Esophagus squamous epithelium (tissue), 5 donors: ENCODE results near the gene MUSK. TPM values are rescaled to one million over a fixed set of nuclear protein-coding genes. Genes with fewer than 3 reads are reported as not detected.

Experiments
- DNase-seq: peaks from one replicate; lab custom pipeline; 2025; lab: John Stamatoyannopoulos, UW
- H3K27ac ChIP-seq, 4 donors: fragments of 200-600 bp; sonication (generic); one replicate each; pipeline ENCODE4 v1.5.1; 2016 to 2019; ENCODE audit warnings: mild to moderate bottlenecking in 1 of 4
- H3K27me3 ChIP-seq, 4 donors: fragments of 200-600 bp; sonication (generic); 1 replicate in 3 of 4; 2 replicates in 1 of 4; pipeline versions ENCODE4 v1.5.1 to v1.6.0; 2017 to 2021; ENCODE audit warnings: antibody characterized with exemption in 1 of 4
- H3K36me3 ChIP-seq, 3 donors: fragments of 200-600 bp; sonication (generic); one replicate each; pipeline ENCODE4 v1.5.1; 2016 to 2019
- H3K4me1 ChIP-seq, 3 donors: fragments of 200-600 bp; sonication (generic); one replicate each; pipeline ENCODE4 v1.5.1; 2017 to 2019
- H3K4me3 ChIP-seq, 4 donors: fragments of 200-600 bp; sonication (generic); 1 replicate in 3 of 4; 2 replicates in 1 of 4; pipeline ENCODE4 v1.5.1; 2016 to 2019; ENCODE audit warnings: mild to moderate bottlenecking in 2 of 4, moderate library complexity in 1 of 4
- H3K9me3 ChIP-seq, 3 donors: fragments of 200-600 bp; sonication (generic); one replicate each; pipeline ENCODE4 v1.5.1; 2016 to 2019
- POLR2A ChIP-seq, 4 donors: fragments of 450-650 bp; IDR thresholded peaks; one replicate each; pipeline ENCODE4 v1.6.1; 2017; ENCODE audit warnings: antibody characterized with exemption in 4 of 4, mild to moderate bottlenecking in 4 of 4, moderate library complexity in 3 of 4
- WGBS, 2 donors: methylation state at CpG; one replicate each; pipeline ENCODE4 v1.1.5; 2018; 5-methylcytosine and 5-hydroxymethylcytosine counted together
- intact Hi-C: fragments of 100-400 bp; cut with DNase I; formaldehyde crosslinking; loops from one replicate; pipeline ENCODE4 v1.15.0; 2022
- total RNA-seq, 4 donors: library from RNA; depleted of rRNA; stranded (reverse); fragments of >200 nt; gene quantifications; one replicate each; pipeline ENCODE4 v1.1.0, GENCODE V29; 2016
- TF ChIP-seq, protein P1 (sequence below), 6 experiments: fragments of 450-650 bp in 4 of 6; fragments of 200-600 bp in 2 of 6; sonication (generic) in 2 of 6; IDR thresholded peaks; one replicate each; pipeline ENCODE4 v1.5.1; 2016 to 2019; ENCODE audit warnings: antibody characterized with exemption in 6 of 6, mild to moderate bottlenecking in 4 of 6, moderate library complexity in 4 of 6
- donor health status: DM: yes; HTN: yes; CAD: no.

MUSK gene
- total RNA-seq, 4 donors from 2014 or later = 0.15 to 10.1 (median 1.5) TPM

DNA sequence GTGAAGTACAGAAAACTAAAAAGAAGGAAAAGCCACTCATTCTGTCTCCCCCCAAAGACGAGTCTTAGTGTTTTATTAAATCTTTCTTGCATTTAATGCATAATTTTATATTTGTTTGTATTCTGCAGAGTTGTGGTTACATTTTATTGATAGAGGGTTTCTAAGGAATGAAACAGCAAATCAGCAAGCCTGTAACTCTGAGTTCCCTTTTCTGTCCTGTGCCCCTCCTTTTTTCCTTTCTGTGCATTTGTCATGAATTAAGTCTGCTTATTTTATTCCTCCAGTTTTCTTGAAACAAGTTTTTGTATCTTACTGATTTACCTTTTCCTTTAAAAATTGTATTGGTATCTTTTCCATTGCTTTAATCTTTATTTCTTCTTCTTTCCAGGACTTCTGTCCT lies 132.8 kb downstream of the MUSK start:
- Histone ChIP-seq H3K4me1 (no peaks in the 10 kb centered on the region), H3K27me3 (no peaks in the 10 kb centered on the region), H3K4me3 (no peak overlapping the region), H3K36me3 (no peaks in the 10 kb centered on the region), H3K9me3 (no peaks in the 10 kb centered on the region), H3K27ac (no peak overlapping the region)
- TF ChIP-seq POLR2A (IDR thresholded peaks at IDR 0.05) = no peak
- TF ChIP-seq, protein P1, sequence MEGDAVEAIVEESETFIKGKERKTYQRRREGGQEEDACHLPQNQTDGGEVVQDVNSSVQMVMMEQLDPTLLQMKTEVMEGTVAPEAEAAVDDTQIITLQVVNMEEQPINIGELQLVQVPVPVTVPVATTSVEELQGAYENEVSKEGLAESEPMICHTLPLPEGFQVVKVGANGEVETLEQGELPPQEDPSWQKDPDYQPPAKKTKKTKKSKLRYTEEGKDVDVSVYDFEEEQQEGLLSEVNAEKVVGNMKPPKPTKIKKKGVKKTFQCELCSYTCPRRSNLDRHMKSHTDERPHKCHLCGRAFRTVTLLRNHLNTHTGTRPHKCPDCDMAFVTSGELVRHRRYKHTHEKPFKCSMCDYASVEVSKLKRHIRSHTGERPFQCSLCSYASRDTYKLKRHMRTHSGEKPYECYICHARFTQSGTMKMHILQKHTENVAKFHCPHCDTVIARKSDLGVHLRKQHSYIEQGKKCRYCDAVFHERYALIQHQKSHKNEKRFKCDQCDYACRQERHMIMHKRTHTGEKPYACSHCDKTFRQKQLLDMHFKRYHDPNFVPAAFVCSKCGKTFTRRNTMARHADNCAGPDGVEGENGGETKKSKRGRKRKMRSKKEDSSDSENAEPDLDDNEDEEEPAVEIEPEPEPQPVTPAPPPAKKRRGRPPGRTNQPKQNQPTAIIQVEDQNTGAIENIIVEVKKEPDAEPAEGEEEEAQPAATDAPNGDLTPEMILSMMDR (IDR thresholded peaks at IDR 0.05) = no peak
- no peak for DNase-seq
- intact Hi-C loops = no loop called here
- 38 to 68% methylated on average over 1 of the region's 1 CpG for WGBS, 2 donors

DNA sequence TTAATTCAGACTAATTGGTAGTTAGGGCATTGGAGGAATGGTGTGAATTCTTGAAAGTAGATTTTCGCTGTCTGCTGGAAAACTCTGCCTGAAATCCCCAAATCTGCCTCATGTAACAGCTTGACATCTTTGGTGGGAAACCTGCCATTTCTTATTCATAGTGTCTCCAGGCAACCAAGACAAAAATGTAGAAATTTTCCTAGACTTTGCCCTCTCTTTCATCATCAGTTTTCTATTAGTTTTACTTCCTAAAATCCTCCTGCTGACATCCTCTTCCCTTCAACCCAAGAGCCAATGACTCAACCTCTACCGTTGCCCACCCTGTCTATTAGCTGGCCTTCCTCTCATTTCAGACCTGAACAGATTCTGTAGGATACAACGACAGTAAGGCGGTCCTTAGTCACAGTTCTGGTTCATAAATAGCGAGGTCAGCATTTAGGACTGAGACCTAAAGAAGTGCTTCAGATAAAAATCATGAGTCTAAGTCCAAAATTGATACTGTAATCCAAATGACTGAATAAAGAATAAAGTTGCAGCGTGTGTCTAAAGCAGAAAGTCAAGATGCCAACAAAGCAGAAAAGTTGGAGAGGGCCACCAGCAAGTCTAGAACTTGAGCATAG lies 133.9 kb downstream of the MUSK start:
- Histone ChIP-seq H3K27ac (no peak overlapping the region), H3K4me1 (no peaks in the 10 kb centered on the region), H3K9me3 (no peaks in the 10 kb centered on the region), H3K4me3 (no peak overlapping the region), H3K27me3 (no peaks in the 10 kb centered on the region), H3K36me3 (no peaks in the 10 kb centered on the region)
- TF ChIP-seq POLR2A (IDR thresholded peaks at IDR 0.05) = no peak
- TF ChIP-seq, protein P1 (IDR thresholded peaks at IDR 0.05) = no peak
- DNase-seq = no peak
- intact Hi-C loops = no loop called here
- WGBS, 2 donors = 67 to 72% methylated on average over 6 of the region's 6 CpGs

DNA sequence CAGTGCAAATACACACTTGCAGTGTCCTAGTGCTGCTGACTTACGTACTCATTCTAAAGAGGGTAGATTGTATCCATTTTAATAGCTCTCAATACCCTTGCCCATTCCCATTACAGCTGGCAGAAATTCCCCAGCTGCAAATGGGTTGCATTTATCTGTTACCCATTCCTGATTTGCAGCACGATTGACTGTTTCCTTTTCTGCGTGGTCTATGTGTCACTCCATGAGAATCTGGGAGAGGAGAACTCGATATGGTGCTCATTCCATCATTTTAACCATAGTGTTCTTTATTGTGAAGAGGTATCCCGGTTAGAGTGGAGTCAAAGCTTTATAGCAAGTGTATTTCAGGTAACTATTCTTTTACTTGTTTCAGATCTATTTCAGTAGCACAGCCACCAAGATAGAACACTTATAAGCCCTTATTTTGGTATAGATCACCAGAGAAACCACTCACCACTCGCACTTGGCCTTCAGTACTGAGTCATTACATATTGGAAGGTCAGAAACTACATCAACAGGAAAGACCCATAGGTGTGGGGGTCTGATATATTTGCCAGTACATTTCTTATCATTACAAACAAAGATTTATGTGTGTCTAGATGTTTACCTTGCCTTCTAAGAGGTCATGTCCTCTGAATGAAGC lies 139.5 kb downstream of the MUSK start:
- Histone ChIP-seq H3K4me3 (no peak overlapping the region), H3K36me3 (no peaks in the 10 kb centered on the region), H3K27ac (no peak overlapping the region), H3K4me1 (no peaks in the 10 kb centered on the region), H3K27me3 (no peaks in the 10 kb centered on the region), H3K9me3 (no peaks in the 10 kb centered on the region)
- intact Hi-C loops = no loop called here
- TF ChIP-seq, protein P1 (IDR thresholded peaks at IDR 0.05) = no peak
- no peak for TF ChIP-seq POLR2A (IDR thresholded peaks at IDR 0.05)
- WGBS, 2 donors = 81 to 83% methylated on average over 6 of the region's 6 CpGs
- DNase-seq = no peak

DNA sequence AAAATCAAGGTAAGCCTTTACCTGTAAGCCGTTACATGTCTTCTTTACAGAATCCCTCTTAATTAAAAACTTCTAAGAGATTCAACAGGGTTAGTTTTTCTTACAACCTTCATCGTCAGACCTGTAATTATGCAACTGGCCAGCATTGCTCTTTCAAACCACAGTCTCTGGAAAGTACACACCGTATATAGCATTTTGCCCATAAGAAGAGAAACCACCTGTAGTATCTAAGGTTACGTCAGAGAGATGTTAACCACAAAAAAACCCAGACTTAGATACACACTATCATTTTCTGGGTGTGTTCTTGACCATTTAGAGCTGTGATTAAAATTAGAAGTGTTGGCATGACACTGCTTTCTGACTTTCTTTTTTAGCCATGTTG lies 140.0 kb downstream of the MUSK start:
- WGBS, 2 donors = 75 to 83% methylated on average over 4 of the region's 4 CpGs
- H3K4me3 ChIP-seq = no peak overlapping the region
- no peak for TF ChIP-seq POLR2A (IDR thresholded peaks at IDR 0.05)
- TF ChIP-seq, protein P1 (IDR thresholded peaks at IDR 0.05) = no peak
- no peaks in the 10 kb centered on the region for H3K4me1 ChIP-seq
- H3K36me3 ChIP-seq = no peaks in the 10 kb centered on the region
- H3K9me3 ChIP-seq = no peaks in the 10 kb centered on the region
- intact Hi-C loops = no loop called here
- H3K27me3 ChIP-seq = no peaks in the 10 kb centered on the region
- H3K27ac ChIP-seq = no peak overlapping the region
- DNase-seq = no peak

DNA sequence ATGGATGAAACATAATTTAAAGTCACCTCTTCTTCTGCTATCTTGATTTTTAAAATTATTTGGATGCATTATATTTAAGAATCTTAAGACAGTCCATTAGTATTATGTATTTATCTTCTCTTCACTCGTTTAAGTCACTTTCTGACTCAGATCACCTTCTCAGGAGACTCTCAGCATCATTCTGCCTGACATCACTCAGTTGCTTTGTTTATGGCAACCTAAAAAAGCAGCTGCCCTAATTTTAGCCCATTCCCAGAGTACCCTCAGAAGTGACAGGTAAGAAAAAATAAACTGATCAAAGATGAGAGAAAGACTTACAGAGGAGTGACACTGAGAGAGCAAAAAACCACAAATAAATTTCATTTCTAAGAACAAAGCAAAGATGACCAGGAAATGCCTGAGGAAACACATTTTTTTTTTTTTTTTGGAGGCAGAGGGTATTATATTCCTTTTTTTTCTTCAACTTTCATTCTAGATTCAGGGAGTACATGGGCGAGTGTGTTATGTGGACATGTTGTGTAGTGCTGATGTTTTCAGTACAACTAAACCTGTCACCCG lies 140.5 kb downstream of the MUSK start:
- Histone ChIP-seq H3K4me3 (no peak overlapping the region), H3K4me1 (no peaks in the 10 kb centered on the region), H3K9me3 (no peaks in the 10 kb centered on the region), H3K27me3 (no peaks in the 10 kb centered on the region), H3K27ac (no peak overlapping the region), H3K36me3 (no peaks in the 10 kb centered on the region)
- WGBS, 2 donors = 74 to 80% methylated on average over 3 of the region's 3 CpGs
- DNase-seq = no peak
- TF ChIP-seq POLR2A (IDR thresholded peaks at IDR 0.05) = no peak
- TF ChIP-seq, protein P1 (IDR thresholded peaks at IDR 0.05) = no peak
- intact Hi-C loops = no loop called here
